ENCODE results near the gene POC1B.

The POC1B gene

GRCh38 chr12:89486264-89486663 lies 39.6 kb downstream of the POC1B start:
- no peaks in the 10 kb centered on the region for H3K9me3 ChIP-seq (ENCODE audit: control insufficient read depth, low read depth, low read length)
- H3K9ac ChIP-seq (ENCODE audit: low read length) = no peak overlapping the region
- no peak overlapping the region for H3K27ac ChIP-seq (ENCODE audit: low read length)
- no peaks in the 10 kb centered on the region for H3K27me3 ChIP-seq (ENCODE audit: control insufficient read depth, insufficient read depth, low read length)
- H3K4me3 ChIP-seq (ENCODE audit: low read length) = no peak overlapping the region
- no peaks in the 10 kb centered on the region for H3K36me3 ChIP-seq (ENCODE audit: control insufficient read depth, low read depth, low read length)
- peaks cover 7% of the 10 kb centered on the region for H3K4me1 ChIP-seq (ENCODE audit: control insufficient read depth, low read depth, low read length)

GRCh38 chr12:89484470-89484869 lies 41.4 kb downstream of the POC1B start:
- Histone ChIP-seq H3K9me3 (ENCODE audit: control insufficient read depth, low read depth, low read length) (no peaks in the 10 kb centered on the region), H3K9ac (ENCODE audit: low read length) (no peak overlapping the region), H3K27ac (ENCODE audit: low read length) (no peak overlapping the region), H3K27me3 (ENCODE audit: control insufficient read depth, insufficient read depth, low read length) (no peaks in the 10 kb centered on the region), H3K4me3 (ENCODE audit: low read length) (no peak overlapping the region), H3K36me3 (ENCODE audit: control insufficient read depth, low read depth, low read length) (no peaks in the 10 kb centered on the region), H3K4me1 (ENCODE audit: control insufficient read depth, low read depth, low read length) (peaks cover 7% of the 10 kb centered on the region)

- H3K27ac ChIP-seq (ENCODE audit: low read length) = no peak overlapping the region
- no peaks in the 10 kb centered on the region for H3K9me3 ChIP-seq (ENCODE audit: control insufficient read depth, low read depth, low read length)
- H3K4me1 ChIP-seq (ENCODE audit: control insufficient read depth, low read depth, low read length) = peaks cover 5% of the 10 kb centered on the region
- no peaks in the 10 kb centered on the region for H3K27me3 ChIP-seq (ENCODE audit: control insufficient read depth, insufficient read depth, low read length)
- H3K9ac ChIP-seq (ENCODE audit: low read length) = no peak overlapping the region
- no peaks in the 10 kb centered on the region for H3K36me3 ChIP-seq (ENCODE audit: control insufficient read depth, low read depth, low read length)
- no peak overlapping the region for H3K4me3 ChIP-seq (ENCODE audit: low read length)
Measured at GRCh38 chr12:89481213-89481914, 44.5 kb downstream of the POC1B start.

GRCh38 chr12:89479982-89480381 lies 45.9 kb downstream of the POC1B start:
- no peak overlapping the region for H3K9ac ChIP-seq (ENCODE audit: low read length)

GRCh38 chr12:89477633-89478279 lies 48.1 kb downstream of the POC1B start:
- no peaks in the 10 kb centered on the region for H3K4me1 ChIP-seq (ENCODE audit: control insufficient read depth, low read depth, low read length)
- H3K27ac ChIP-seq (ENCODE audit: low read length) = no peak overlapping the region
- no peaks in the 10 kb centered on the region for H3K36me3 ChIP-seq (ENCODE audit: control insufficient read depth, low read depth, low read length)
- H3K9me3 ChIP-seq (ENCODE audit: control insufficient read depth, low read depth, low read length) = no peaks in the 10 kb centered on the region
- no peak overlapping the region for H3K4me3 ChIP-seq (ENCODE audit: low read length)
- no peak overlapping the region for H3K9ac ChIP-seq (ENCODE audit: low read length)
- H3K27me3 ChIP-seq (ENCODE audit: control insufficient read depth, insufficient read depth, low read length) = no peaks in the 10 kb centered on the region

More at GRCh38 chr12:89479982-89480381, 45.9 kb downstream of the POC1B start:
- Histone ChIP-seq H3K27me3 (ENCODE audit: control insufficient read depth, insufficient read depth, low read length) (no peaks in the 10 kb centered on the region), H3K4me3 (ENCODE audit: low read length) (no peak overlapping the region), H3K36me3 (ENCODE audit: control insufficient read depth, low read depth, low read length) (no peaks in the 10 kb centered on the region), H3K9me3 (ENCODE audit: control insufficient read depth, low read depth, low read length) (no peaks in the 10 kb centered on the region), H3K4me1 (ENCODE audit: control insufficient read depth, low read depth, low read length) (no peaks in the 10 kb centered on the region), H3K27ac (ENCODE audit: low read length) (no peak overlapping the region)

- H3K4me3 ChIP-seq (ENCODE audit: low read length) = no peak overlapping the region
- no peak overlapping the region for H3K9ac ChIP-seq (ENCODE audit: low read length)
- no peak overlapping the region for H3K27ac ChIP-seq (ENCODE audit: low read length)
- H3K27me3 ChIP-seq (ENCODE audit: control insufficient read depth, insufficient read depth, low read length) = no peaks in the 10 kb centered on the region
- no peaks in the 10 kb centered on the region for H3K36me3 ChIP-seq (ENCODE audit: control insufficient read depth, low read depth, low read length)
- no peaks in the 10 kb centered on the region for H3K4me1 ChIP-seq (ENCODE audit: control insufficient read depth, low read depth, low read length)
- H3K9me3 ChIP-seq (ENCODE audit: control insufficient read depth, low read depth, low read length) = no peaks in the 10 kb centered on the region
Measured at GRCh38 chr12:89476904-89477595, 48.8 kb downstream of the POC1B start.

- H3K27ac ChIP-seq (ENCODE audit: low read length) = no peak overlapping the region
- H3K9me3 ChIP-seq (ENCODE audit: control insufficient read depth, low read depth, low read length) = no peaks in the 10 kb centered on the region
Measured at GRCh38 chr12:89476232-89476631, 49.6 kb downstream of the POC1B start.

GRCh38 chr12:89475203-89475990 lies 50.5 kb downstream of the POC1B start:
- Histone ChIP-seq H3K27me3 (ENCODE audit: control insufficient read depth, insufficient read depth, low read length) (no peaks in the 10 kb centered on the region), H3K27ac (ENCODE audit: low read length) (no peak overlapping the region), H3K4me1 (ENCODE audit: control insufficient read depth, low read depth, low read length) (no peaks in the 10 kb centered on the region), H3K36me3 (ENCODE audit: control insufficient read depth, low read depth, low read length) (no peaks in the 10 kb centered on the region), H3K4me3 (ENCODE audit: low read length) (no peak overlapping the region), H3K9ac (ENCODE audit: low read length) (no peak overlapping the region), H3K9me3 (ENCODE audit: control insufficient read depth, low read depth, low read length) (no peaks in the 10 kb centered on the region)

More at GRCh38 chr12:89476232-89476631, 49.6 kb downstream of the POC1B start:
- H3K27me3 ChIP-seq (ENCODE audit: control insufficient read depth, insufficient read depth, low read length) = no peaks in the 10 kb centered on the region
- H3K4me1 ChIP-seq (ENCODE audit: control insufficient read depth, low read depth, low read length) = no peaks in the 10 kb centered on the region
- H3K36me3 ChIP-seq (ENCODE audit: control insufficient read depth, low read depth, low read length) = no peaks in the 10 kb centered on the region
- no peak overlapping the region for H3K4me3 ChIP-seq (ENCODE audit: low read length)
- H3K9ac ChIP-seq (ENCODE audit: low read length) = no peak overlapping the region

- H3K27me3 ChIP-seq (ENCODE audit: control insufficient read depth, insufficient read depth, low read length) = no peaks in the 10 kb centered on the region
- no peaks in the 10 kb centered on the region for H3K9me3 ChIP-seq (ENCODE audit: control insufficient read depth, low read depth, low read length)
- H3K4me3 ChIP-seq (ENCODE audit: low read length) = no peak overlapping the region
- no peak overlapping the region for H3K27ac ChIP-seq (ENCODE audit: low read length)
- no peaks in the 10 kb centered on the region for H3K36me3 ChIP-seq (ENCODE audit: control insufficient read depth, low read depth, low read length)
- H3K4me1 ChIP-seq (ENCODE audit: control insufficient read depth, low read depth, low read length) = no peaks in the 10 kb centered on the region
- no peak overlapping the region for H3K9ac ChIP-seq (ENCODE audit: low read length)
Measured at GRCh38 chr12:89474615-89475014, 51.2 kb downstream of the POC1B start.

GRCh38 chr12:89472508-89472907 lies 53.3 kb downstream of the POC1B start:
- Histone ChIP-seq H3K9ac (ENCODE audit: low read length) (no peak overlapping the region), H3K27me3 (ENCODE audit: control insufficient read depth, insufficient read depth, low read length) (no peaks in the 10 kb centered on the region), H3K4me1 (ENCODE audit: control insufficient read depth, low read depth, low read length) (no peaks in the 10 kb centered on the region), H3K9me3 (ENCODE audit: control insufficient read depth, low read depth, low read length) (no peaks in the 10 kb centered on the region), H3K4me3 (ENCODE audit: low read length) (no peak overlapping the region), H3K36me3 (ENCODE audit: control insufficient read depth, low read depth, low read length) (no peaks in the 10 kb centered on the region), H3K27ac (ENCODE audit: low read length) (no peak overlapping the region)

Data from iPS-18a (cell line).